ENCODE data around the gene NEDD1.

GRCh38 chr12:96866801-96867590 lies 40.1 kb upstream of the NEDD1 start:
- TF ChIP-seq CTCF (IDR thresholded peaks at IDR 0.05 in 2 of 3, conservative IDR thresholded peaks at IDR 0.05 in 1 of 3; ENCODE audit: borderline replicate concordance in 1 of 3, insufficient read depth in 1 of 3, low read depth in 2 of 3, low read length in 2 of 3) (no peak), ZNF274 (IDR thresholded peaks at IDR 0.05; ENCODE audit: low read depth, low read length) (no peak), EZH2phosphoT487 (IDR thresholded peaks at IDR 0.05; ENCODE audit: borderline replicate concordance) (no peak), ZBTB33 (IDR thresholded peaks at IDR 0.05; ENCODE audit: extremely low read depth, insufficient replicate concordance, low read length) (no peak), SP1 (IDR thresholded peaks at IDR 0.05; ENCODE audit: low read depth) (no peak), POLR2A (IDR thresholded peaks at IDR 0.05; ENCODE audit: borderline replicate concordance, extremely low read depth, insufficient read depth, insufficient read length) (no peak), REST (IDR thresholded peaks at IDR 0.05; ENCODE audit: low read depth) (no peak), CBX3 (IDR thresholded peaks at IDR 0.05; ENCODE audit: low read depth) (no peak), EGR1 (IDR thresholded peaks at IDR 0.05; ENCODE audit: low read depth) (no peak), YY1 (IDR thresholded peaks at IDR 0.05; ENCODE audit: extremely low read depth, insufficient replicate concordance, low read depth, low read length) (no peak), EZH2 (IDR thresholded peaks at IDR 0.05) (no peak)

Measured in HCT116 (cell line).